ENCODE measurements around the gene ACKR2.

DNA sequence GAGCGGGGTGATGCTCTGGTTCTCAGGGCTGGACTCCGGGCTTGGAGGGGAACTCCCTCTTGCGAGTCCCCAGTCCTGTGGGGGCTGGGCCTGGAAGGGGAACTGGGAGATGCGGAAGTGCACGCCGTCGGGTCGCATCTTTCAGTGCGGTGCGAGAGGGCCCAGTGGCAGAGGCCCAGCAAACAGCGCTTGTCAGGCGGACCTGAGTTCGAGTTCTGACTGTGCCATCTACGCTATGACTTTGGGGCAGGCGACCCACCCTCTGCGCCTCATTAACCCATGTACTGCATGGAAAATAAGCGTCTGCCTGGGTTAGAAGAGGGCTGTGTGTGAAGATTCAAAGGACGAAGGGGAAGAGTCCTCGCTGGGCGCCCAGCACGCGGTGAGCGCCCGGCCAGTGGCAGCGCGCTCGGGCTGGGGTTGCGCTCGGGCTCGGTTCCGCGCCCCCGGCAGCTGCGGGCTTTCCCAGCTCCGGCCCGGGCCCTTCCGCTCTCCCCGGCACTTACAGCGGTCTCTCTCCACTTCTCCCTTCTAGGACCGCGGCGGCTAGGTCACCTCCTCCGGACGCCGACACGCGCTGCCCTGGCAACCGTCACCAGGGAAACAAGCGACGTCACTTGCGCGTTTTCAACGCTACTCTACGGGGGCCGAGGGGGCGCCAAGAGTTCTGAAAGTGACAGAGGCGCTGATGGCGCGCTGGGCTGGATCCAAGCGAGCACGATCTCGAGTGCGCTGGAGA is 36.4 kb upstream of the ACKR2 start, which contains the start of gene CCDC13:
- no peak for TF ChIP-seq POLR2A (IDR thresholded peaks at IDR 0.05)
- TF ChIP-seq, protein P1, sequence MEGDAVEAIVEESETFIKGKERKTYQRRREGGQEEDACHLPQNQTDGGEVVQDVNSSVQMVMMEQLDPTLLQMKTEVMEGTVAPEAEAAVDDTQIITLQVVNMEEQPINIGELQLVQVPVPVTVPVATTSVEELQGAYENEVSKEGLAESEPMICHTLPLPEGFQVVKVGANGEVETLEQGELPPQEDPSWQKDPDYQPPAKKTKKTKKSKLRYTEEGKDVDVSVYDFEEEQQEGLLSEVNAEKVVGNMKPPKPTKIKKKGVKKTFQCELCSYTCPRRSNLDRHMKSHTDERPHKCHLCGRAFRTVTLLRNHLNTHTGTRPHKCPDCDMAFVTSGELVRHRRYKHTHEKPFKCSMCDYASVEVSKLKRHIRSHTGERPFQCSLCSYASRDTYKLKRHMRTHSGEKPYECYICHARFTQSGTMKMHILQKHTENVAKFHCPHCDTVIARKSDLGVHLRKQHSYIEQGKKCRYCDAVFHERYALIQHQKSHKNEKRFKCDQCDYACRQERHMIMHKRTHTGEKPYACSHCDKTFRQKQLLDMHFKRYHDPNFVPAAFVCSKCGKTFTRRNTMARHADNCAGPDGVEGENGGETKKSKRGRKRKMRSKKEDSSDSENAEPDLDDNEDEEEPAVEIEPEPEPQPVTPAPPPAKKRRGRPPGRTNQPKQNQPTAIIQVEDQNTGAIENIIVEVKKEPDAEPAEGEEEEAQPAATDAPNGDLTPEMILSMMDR (IDR thresholded peaks at IDR 0.05): no peak
- TF ChIP-seq POLR2AphosphoS5 (IDR thresholded peaks at IDR 0.05; ENCODE audit: insufficient read depth in 1 of 2, low read depth in 1 of 2): peak; percentile 55 to 80
